ENCODE data around the gene RNF208.

RNF208 gene

DNA sequence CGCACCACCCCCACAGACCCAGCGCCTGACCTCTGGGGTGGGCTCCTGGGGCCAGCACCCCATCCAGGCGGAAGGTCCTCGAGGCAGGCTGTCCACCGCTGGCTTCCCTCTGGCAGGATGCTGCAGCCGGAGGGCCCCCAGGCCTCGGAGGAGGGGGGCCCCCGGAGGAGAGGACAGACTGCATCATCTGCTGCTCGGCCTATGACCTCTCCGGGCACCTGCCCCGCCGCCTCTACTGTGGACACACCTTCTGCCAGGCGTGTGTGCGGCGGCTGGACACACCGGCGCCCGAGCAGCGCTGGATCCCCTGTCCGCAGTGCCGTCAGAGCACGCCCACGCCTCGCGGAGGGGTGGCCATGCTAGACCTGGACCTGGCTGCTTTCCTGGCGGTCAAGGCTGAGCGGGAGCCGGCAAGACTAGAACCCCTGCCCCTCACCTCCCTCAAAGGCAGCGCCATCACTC is 6.5 kb upstream of the RNF208 start:
- DNase-seq (ENCODE audit: low read depth in 1 of 2, low spot score in 1 of 2): no peak

- DNase-seq (ENCODE audit: low read depth in 1 of 2, low spot score in 1 of 2): no peak
These were observed 5.9 kb upstream of the RNF208 start for GRCh38 chr9:137227853-137228505.

GRCh38 chr9:137227054-137227852 is 5.2 kb upstream of the RNF208 start, which contains the start of gene RNF224:
Gene RNF224 (plus strand): TSS chr9:137227502. CDS start chr9:137228336, 834 bp downstream.
- peak; percentile 61 to 74 for DNase-seq (ENCODE audit: low read depth in 1 of 2, low spot score in 1 of 2)

DNA sequence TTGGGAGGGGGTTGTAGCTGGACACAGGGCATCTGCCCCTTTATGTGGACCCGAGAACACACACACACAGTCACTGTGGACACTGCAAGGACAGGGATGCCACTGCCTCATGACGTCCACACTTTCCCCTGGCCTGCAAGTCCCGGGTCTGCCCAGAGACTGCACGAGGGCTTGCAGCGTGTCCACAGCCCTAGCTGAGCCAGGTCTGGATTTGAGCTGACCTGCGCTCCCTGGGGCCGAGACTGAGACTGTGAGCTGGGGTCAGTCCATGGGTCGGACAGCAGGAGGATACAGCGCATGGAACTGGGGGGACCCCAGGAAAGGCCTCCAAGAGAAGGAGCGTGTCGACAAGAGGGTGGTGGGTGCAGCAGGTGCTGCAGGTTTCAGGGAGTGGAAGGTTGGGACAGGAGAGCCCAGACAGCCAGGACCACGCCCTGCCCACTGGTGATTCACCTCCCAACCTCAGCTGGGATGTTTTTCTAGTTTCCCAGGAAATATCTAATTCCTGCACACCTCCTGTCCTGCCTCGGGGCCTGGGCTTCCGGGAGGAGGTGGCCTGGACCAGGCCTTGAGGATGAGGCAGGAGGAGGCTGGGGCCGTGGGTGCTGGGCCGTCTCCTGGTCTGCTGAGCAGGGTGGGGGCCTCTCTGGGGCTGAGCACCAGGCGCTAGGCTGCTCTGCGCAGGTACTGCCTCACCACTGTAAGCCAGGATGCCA is 4.5 kb upstream of the RNF208 start:
- no peak for DNase-seq (ENCODE audit: low read depth in 1 of 2, low spot score in 1 of 2)

DNA sequence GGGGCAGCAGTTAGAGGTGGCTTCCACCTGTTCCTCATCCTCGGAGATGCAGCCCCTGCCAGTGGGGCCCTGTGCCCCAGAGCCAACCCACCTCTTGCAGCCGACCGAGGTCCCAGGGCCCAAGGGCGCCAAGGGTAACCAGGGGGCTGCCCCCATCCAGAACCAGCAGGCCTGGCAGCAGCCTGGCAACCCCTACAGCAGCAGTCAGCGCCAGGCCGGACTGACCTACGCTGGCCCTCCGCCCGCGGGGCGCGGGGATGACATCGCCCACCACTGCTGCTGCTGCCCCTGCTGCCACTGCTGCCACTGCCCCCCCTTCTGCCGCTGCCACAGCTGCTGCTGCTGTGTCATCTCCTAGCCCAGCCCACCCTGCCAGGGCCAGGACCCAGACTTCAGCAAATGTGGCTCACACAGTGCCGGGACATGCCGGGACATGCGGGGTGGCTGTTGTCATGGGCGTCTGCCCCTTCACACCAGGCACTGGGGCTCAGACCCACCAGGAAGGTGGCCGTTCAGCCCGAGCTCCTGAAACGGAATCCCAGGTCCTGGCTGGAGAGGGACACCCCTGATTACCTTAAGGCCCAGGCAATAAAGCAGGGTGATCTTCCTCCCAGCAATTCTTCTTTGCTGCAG is 3.8 kb upstream of the RNF208 start:
- no peak for DNase-seq (ENCODE audit: low read depth in 1 of 2, low spot score in 1 of 2)

DNA sequence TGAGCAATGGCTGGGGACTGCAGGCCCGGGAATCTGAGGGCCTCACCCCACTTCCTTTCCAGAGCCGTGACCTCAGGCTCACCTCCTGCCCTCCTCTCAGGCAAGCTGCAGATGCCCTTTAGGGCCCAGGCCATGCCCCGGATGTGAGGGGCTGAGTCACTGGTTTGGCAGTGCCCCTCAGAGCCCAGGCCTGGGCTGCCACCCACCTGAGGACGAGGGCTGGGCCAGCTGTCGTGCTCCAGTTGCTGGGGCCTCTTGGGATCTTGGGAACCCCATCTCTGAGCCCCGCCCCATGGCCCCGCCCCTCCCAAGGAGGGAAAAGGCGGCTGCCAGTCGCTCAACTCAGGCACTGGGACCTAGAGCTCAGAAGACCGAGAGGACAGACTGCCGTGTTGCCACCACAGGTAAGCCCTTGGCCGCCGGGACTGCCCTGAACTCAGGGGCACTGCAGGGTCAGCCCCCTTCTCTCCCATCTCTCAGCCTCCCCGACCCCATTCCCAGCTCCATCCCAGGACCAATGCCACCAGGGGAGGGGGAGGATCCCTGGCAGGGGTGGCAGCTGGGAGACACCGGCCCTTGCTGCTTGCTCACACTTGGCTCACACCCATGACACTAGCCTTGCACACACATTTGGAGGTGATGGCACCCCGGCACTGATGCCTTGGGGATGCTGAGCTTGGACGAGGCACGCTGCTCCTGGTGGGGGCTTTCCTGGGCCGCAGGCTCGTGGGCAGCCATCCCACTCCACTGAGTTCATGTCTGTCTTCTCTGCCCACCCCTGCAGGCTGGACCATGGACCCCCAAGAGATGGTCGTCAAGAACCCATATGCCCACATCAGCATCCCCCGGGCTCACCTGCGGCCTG is 3.0 kb upstream of the RNF208 start, which contains the start of gene CYSRT1:
TSS of gene CYSRT1 (plus strand) at position 345 of the 865 bp plus-strand sequence. CDS start at position 793, 448 bp downstream.
- no peak for DNase-seq (ENCODE audit: low read depth in 1 of 2, low spot score in 1 of 2)

- peak; percentile 97 to 99 for DNase-seq (ENCODE audit: low read depth in 1 of 2, low spot score in 1 of 2)
These were observed 1.3 kb upstream of the RNF208 start for GRCh38 chr9:137223078-137223970.

DNA sequence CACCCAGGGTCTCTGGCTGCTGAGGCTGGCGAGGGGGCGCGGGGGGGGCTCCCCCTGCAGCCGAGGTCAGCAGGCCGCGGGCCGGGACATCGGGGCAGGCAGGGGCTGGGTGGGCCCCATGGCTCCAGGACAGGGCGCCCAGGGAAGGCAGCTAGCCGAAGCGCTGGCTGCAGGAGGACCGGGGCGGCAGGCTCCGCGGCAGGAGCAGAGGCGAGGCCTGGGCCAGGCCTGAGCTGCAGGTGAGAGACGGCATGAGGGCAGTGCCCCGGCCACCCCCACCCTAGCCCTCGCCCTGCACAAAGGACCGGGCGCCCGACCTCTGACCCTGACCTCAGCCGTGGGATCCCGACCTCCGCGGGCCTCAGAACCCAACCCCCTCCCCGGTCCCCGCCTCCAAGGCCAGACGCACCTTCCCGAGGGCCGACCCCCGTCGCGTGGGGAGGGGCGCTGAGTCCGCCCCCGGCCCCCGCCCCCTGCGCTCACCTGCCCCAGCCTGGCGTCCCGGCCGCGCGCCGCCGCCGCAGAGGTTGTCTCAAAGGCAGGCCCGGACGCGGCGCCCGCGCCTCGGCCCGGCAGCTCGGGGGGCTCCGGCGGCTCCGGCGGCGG is 431 bp downstream of the RNF208 start:
- DNase-seq (ENCODE audit: low read depth in 1 of 2, low spot score in 1 of 2): no peak

DNA sequence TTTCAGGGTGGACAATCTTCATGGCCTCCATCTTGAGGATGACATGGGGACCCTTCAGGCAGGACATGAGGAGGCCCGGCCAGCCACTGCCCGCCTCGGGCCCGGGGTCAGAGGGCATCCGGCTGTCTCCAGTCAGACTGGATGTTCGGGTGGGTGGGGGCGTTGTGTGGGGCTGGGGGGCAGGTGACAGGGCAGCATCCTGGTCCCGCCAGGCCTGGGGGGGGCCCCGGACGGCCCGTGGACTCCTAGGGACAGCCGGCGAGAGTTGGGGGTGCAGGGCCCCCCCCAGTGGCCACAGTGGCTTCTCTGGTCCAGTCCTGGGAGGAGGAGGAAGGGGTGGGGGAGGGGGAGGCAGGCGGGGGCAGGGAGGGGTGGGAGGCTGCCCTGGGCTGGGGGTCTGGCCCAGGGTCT is 940 bp downstream of the RNF208 start:
- no peak for DNase-seq (ENCODE audit: low read depth in 1 of 2, low spot score in 1 of 2)

- no peak for DNase-seq (ENCODE audit: low read depth in 1 of 2, low spot score in 1 of 2)
These were observed 1.5 kb downstream of the RNF208 start for GRCh38 chr9:137220317-137221094.

- DNase-seq (ENCODE audit: low read depth in 1 of 2, low spot score in 1 of 2): no peak
These were observed 2.2 kb downstream of the RNF208 start for GRCh38 chr9:137219757-137220316.

- no peak for DNase-seq (ENCODE audit: low read depth in 1 of 2, low spot score in 1 of 2)
These were observed 3.2 kb downstream of the RNF208 start for GRCh38 chr9:137218754-137219271.

GRCh38 chr9:137218212-137218753 is 3.8 kb downstream of the RNF208 start:
- DNase-seq (ENCODE audit: low read depth in 1 of 2, low spot score in 1 of 2): no peak

DNA sequence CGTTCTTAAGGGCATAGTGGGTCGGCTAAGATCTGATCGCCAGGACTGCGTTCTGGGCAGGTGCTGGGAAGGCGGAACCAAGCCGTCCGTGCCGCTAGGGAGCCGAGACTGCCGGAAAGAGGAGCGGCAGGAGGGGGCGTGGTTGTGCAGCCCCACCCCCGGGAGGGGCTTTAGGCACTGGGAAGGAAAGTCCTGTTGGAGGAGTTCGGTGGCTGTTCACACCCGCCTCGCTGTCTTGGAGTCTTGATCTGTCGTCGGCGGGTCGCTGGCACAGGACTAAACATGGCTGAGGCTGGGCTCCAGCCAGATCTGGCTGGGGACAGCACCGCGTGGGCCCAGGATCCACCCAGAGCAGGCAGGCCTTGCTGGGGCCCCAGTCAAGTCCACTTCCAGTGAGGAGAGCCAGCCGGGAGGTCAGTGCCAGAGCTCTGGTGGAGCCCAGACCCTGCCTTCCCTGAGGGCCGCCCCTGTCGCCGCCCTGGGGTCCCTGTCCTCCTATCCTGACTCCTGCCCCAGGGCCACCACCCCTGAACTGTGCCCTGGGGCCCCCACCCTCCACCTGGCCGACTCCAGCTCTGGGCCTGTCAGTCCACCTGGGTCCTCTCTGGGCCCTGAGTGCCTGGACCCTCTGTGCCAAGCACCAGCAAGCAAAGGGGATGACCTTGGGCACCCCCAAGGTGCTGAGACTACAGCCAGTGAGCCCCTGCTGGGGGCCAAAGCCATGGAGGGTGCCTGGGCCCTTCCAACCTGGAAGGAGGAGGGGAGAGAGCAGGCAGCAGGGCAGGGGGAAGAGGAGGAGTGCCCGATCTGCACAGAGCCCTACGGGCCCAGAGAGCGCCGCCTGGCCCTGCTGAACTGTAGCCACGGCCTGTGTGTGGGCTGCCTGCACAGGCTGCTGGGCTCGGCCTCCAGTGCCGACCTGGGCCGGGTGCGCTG is 4.5 kb downstream of the RNF208 start:
- no peak for DNase-seq (ENCODE audit: low read depth in 1 of 2, low spot score in 1 of 2)

DNA sequence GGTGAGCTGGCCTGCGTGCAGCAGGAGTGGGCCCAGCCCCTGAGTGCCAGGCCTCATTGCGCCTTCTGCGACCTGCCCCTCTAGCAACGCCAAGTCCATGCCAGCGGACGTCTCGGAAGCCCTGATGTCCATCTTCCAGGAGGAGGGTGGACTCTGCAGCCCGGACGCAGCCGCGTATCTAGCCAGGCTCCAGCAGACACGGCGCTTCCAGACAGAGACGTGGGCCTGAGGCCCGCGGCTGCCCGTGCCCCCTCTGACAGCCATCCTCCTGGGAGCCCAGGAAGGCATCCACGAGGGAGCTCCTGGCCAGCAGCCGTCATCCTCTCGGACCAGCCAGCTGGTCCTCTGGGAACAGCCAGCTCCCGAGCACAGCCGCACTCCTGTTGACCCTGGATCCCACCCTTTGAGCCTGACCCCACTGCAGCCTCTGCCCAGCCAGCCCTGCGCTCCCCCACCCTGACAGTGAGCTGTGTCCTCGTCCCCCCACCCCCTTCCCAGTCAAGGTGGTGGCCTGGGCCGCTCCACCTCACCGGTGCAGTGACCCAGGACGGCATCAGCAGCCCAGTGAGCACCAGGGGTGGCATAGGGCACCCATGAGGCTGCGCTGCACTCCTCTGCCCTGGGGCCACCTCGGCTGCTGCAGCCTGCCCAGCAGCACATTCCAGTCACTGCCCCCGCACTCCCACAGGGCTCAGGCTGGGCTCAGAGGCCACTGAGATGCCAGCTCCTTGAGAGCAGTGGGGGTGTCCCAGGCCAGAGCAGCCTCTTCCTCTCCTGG is 5.7 kb downstream of the RNF208 start:
- no peak for DNase-seq (ENCODE audit: low read depth in 1 of 2, low spot score in 1 of 2)

Measured in activated CD4-positive, alpha-beta T cell treated with anti-CD3 and anti-CD28 coated beads, Interleukin-2, amount 50 U/mL, for 24 hours (primary cell).